Measurements from ENCODE around the gene BRD3.

- TF ChIP-seq CTCF (IDR thresholded peaks at IDR 0.05) = no peak
- no peak for TF ChIP-seq EP300 (IDR thresholded peaks at IDR 0.05)
- no peak for TF ChIP-seq POLR2A (IDR thresholded peaks at IDR 0.05)
Observed at GRCh38 chr9:133999851-134000265, 68.0 kb downstream of the BRD3 start.

Measured in tibial nerve (tissue), 4 donors.